Stimulated activated CD4-positive, alpha-beta T cell treated with anti-CD3 and anti-CD28 coated beads, Interleukin-15, amount 100 ng/mL, for 48 hours (primary cell): Measurements from ENCODE around the gene ADD1.
A peak's percentile ranks its signal among the peaks of the same experiment; 100 is the strongest.
"Not testable (repeated sequence)": the region's sequence is repeated elsewhere in the genome, so short reads cannot be mapped to it uniquely, and the experiment has no call there.

ENCODE experiments used
- DNase-seq, 2 donors: peaks; one replicate each; pipeline ENCODE4 v3.0.0-alpha.2; 2020; ENCODE audit warnings: low read depth in 2 of 2

Gene ADD1

GRCh38 chr4:2934077-2934812, 90.6 kb downstream of the ADD1 start:
- no peak for DNase-seq

GRCh38 chr4:2934813-2935761, 91.4 kb downstream of the ADD1 start:
- peak; percentile 92 to 97 for DNase-seq

- DNase-seq: peak; percentile 70 to 78
Observed at GRCh38 chr4:2935762-2936743, 92.4 kb downstream of the ADD1 start.

GRCh38 chr4:2936773-2937145, 93.1 kb downstream of the ADD1 start:
- DNase-seq: peak in 1 of 2 donors; percentile 64

- DNase-seq: no peak
Observed at GRCh38 chr4:2937146-2937857, 93.7 kb downstream of the ADD1 start.

GRCh38 chr4:2937986-2938385, 94.3 kb downstream of the ADD1 start:
- no peak for DNase-seq

GRCh38 chr4:2938411-2938810, 94.8 kb downstream of the ADD1 start:
- DNase-seq: not testable (repeated sequence)

- no peak for DNase-seq
Observed at GRCh38 chr4:2938906-2939305, 95.3 kb downstream of the ADD1 start.

GRCh38 chr4:2939383-2940243, 96.0 kb downstream of the ADD1 start:
- no peak for DNase-seq

GRCh38 chr4:2940267-2941137, 96.9 kb downstream of the ADD1 start:
- no peak for DNase-seq

GRCh38 chr4:2941138-2942036, 97.7 kb downstream of the ADD1 start:
- no peak for DNase-seq

- DNase-seq: no peak
Observed at GRCh38 chr4:2942037-2942531, 98.4 kb downstream of the ADD1 start.

- DNase-seq: no peak
Observed at GRCh38 chr4:2942532-2943363, 99.1 kb downstream of the ADD1 start.

GRCh38 chr4:2943364-2944090, 99.9 kb downstream of the ADD1 start:
- DNase-seq: no peak

GRCh38 chr4:2944091-2944482, 100.4 kb downstream of the ADD1 start:
- no peak for DNase-seq
